Keratinocyte (primary cell): ENCODE measurements around the gene RPL13A.

Source experiments
- EZH2 ChIP-seq: IDR thresholded peaks from one replicate; pipeline ENCODE4 v1.6.1; 2012; ENCODE audit warnings: inconsistent platforms, mild to moderate bottlenecking, low read length, moderate library complexity
- TF ChIP-seq, protein P1 (sequence below), 3 experiments: IDR thresholded peaks in 1 of 3; conservative IDR thresholded peaks in 1 of 3; optimal IDR thresholded peaks in 1 of 3; 2 replicates in 2 of 3; 3 replicates in 1 of 3; pipeline versions ENCODE3 to v1.5.1; 2011; ENCODE audit warnings: low read length in 3 of 3, mild to moderate bottlenecking in 3 of 3, moderate library complexity in 2 of 3, control low read depth in 1 of 3, inconsistent platforms in 1 of 3; ENCODE audit not compliant: insufficient read depth in 2 of 3; ENCODE audit errors: extremely low read depth in 1 of 3

DNA sequence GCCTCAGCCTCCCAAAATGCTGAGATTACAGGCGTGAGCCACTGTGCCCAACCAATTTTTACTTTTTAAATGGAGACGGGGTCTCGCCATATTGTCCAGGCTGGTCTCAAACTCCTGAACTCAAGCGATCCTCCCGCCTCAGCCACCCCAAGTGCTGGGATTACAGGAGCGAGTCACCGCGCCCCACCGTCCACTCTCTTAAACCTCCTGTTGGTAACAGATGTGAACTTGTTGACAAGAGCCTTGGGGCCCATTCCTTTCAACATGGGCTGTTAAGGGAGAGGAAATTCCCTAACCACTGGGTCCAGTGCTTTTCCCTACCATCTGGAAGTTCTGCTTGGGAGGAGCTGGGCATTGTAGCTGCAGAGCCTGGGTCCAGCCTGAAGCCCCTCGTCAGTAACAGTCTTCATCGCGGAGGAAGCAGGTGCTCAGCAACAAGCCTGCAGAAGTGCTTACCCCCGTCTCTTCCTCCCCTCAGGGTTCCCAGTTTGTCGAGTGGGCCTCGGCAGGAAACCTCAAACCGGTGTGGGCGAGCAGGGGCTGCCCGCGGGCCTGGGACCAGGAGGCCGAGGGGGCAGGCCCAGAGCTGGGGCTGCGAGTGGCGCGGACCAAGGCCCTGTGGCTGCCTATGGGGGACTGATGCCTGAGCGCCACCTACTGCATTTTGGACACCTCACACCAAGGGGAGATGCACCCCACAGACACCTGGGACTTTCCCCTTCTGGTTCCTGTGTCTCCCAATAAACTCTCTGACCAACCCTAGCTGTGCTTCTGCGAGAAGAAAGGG, 17.4 kb upstream of the RPL13A start:
- no peak for TF ChIP-seq EZH2
- TF ChIP-seq, protein P1, sequence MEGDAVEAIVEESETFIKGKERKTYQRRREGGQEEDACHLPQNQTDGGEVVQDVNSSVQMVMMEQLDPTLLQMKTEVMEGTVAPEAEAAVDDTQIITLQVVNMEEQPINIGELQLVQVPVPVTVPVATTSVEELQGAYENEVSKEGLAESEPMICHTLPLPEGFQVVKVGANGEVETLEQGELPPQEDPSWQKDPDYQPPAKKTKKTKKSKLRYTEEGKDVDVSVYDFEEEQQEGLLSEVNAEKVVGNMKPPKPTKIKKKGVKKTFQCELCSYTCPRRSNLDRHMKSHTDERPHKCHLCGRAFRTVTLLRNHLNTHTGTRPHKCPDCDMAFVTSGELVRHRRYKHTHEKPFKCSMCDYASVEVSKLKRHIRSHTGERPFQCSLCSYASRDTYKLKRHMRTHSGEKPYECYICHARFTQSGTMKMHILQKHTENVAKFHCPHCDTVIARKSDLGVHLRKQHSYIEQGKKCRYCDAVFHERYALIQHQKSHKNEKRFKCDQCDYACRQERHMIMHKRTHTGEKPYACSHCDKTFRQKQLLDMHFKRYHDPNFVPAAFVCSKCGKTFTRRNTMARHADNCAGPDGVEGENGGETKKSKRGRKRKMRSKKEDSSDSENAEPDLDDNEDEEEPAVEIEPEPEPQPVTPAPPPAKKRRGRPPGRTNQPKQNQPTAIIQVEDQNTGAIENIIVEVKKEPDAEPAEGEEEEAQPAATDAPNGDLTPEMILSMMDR (optimal IDR thresholded peaks at IDR 0.05 in 1 of 3, IDR thresholded peaks at IDR 0.05 in 1 of 3, conservative IDR thresholded peaks at IDR 0.05 in 1 of 3; ENCODE audit: extremely low read depth in 1 of 3, insufficient read depth in 2 of 3, low read length in 3 of 3): peak; percentile 12 to 68 (median 46)
